H9 (cell line): ENCODE data around the gene HTD2. TPM values are rescaled to one million over a fixed set of nuclear protein-coding genes. Genes with fewer than 3 reads are reported as not detected.
A peak's percentile ranks its signal among the peaks of the same experiment; 100 is the strongest.
"Not testable (repeated sequence)": the region's sequence is repeated elsewhere in the genome, so short reads cannot be mapped to it uniquely, and the experiment has no call there.

Experiments
- DNase-seq: peaks from one replicate; pipeline ENCODE4 v3.0.0-alpha.2; 2017
- H2AFZ ChIP-seq: one replicate; pipeline ENCODE4 v1.6.1; 2013; ENCODE audit warnings: mild to moderate bottlenecking, low read length, control low read depth, moderate library complexity
- H2AK5ac ChIP-seq: 2 replicates; pipeline ENCODE4 v1.6.1; 2013; ENCODE audit warnings: low read length, control low read depth, mixed read lengths; ENCODE audit not compliant: insufficient read length
- H2BK120ac ChIP-seq: one replicate; pipeline ENCODE4 v1.6.1; 2013; ENCODE audit warnings: low read depth, mild to moderate bottlenecking, low read length, control low read depth, inconsistent platforms; ENCODE audit not compliant: poor library complexity, severe bottlenecking
- H2BK12ac ChIP-seq: 2 replicates; pipeline ENCODE4 v1.6.1; 2013; ENCODE audit warnings: low read length, control low read depth, mixed read lengths, low read depth; ENCODE audit not compliant: insufficient read length
- H2BK15ac ChIP-seq: 2 replicates; pipeline ENCODE4 v1.6.1; 2013; ENCODE audit warnings: low read depth, low read length, control low read depth
- H2BK20ac ChIP-seq: one replicate; pipeline ENCODE4 v1.6.1; 2013; ENCODE audit warnings: low read depth, mild to moderate bottlenecking, low read length, control low read depth, inconsistent platforms; ENCODE audit not compliant: poor library complexity, severe bottlenecking
- H2BK5ac ChIP-seq: 2 replicates; pipeline ENCODE4 v1.6.1; 2013; ENCODE audit warnings: low read length, control low read depth, mixed read lengths; ENCODE audit not compliant: insufficient read length
- H3K14ac ChIP-seq: 2 replicates; pipeline ENCODE4 v1.6.1; 2013; ENCODE audit warnings: low read length, control low read depth; ENCODE audit not compliant: insufficient read depth
- H3K18ac ChIP-seq: 2 replicates; pipeline ENCODE4 v1.6.1; 2013; ENCODE audit warnings: low read depth, mild to moderate bottlenecking, mixed read lengths, low read length, control low read depth; ENCODE audit not compliant: insufficient read length
- H3K23ac ChIP-seq: 2 replicates; pipeline ENCODE4 v1.6.1; 2013; ENCODE audit warnings: low read length, control low read depth, mixed read lengths, low read depth; ENCODE audit not compliant: insufficient read length
- H3K23me2 ChIP-seq: 2 replicates; pipeline ENCODE4 v1.6.1; 2013; ENCODE audit warnings: low read depth, mild to moderate bottlenecking, mixed read lengths, low read length, control low read depth; ENCODE audit not compliant: insufficient read length, poor library complexity, severe bottlenecking
- H3K27ac ChIP-seq: 2 replicates; pipeline ENCODE4 v1.5.1; 2013; ENCODE audit warnings: low read length, control low read depth, mixed read lengths, low read depth; ENCODE audit not compliant: insufficient read length
- H3K27me3 ChIP-seq: 2 replicates; pipeline ENCODE4 v1.6.1; 2013; ENCODE audit warnings: low read length, control low read depth, inconsistent platforms; ENCODE audit not compliant: insufficient read depth
- H3K4ac ChIP-seq: 2 replicates; pipeline ENCODE4 v1.6.1; 2013; ENCODE audit warnings: low read depth, mild to moderate bottlenecking, control low read depth, inconsistent platforms, low read length, moderate library complexity
- H3K4me1 ChIP-seq: 2 replicates; pipeline ENCODE4 v1.6.1; 2013; ENCODE audit warnings: low read length, control low read depth, inconsistent platforms; ENCODE audit not compliant: insufficient read depth
- H3K4me2 ChIP-seq: 2 replicates; pipeline ENCODE4 v1.6.1; 2013; ENCODE audit warnings: low read length, control low read depth, mixed read lengths; ENCODE audit not compliant: insufficient read length, insufficient read depth
- H3K56ac ChIP-seq: 2 replicates; pipeline ENCODE4 v1.6.1; 2013; ENCODE audit warnings: low read depth, mild to moderate bottlenecking, mixed read lengths, low read length, control low read depth; ENCODE audit not compliant: insufficient read length
- H3K79me1 ChIP-seq: 2 replicates; pipeline ENCODE4 v1.6.1; 2013; ENCODE audit warnings: low read depth, mild to moderate bottlenecking, moderate library complexity, low read length, control low read depth, inconsistent platforms; ENCODE audit not compliant: insufficient read depth, poor library complexity, severe bottlenecking
- H3K79me2 ChIP-seq: 2 replicates; pipeline ENCODE4 v1.6.1; 2013; ENCODE audit warnings: low read length, control low read depth, inconsistent platforms; ENCODE audit not compliant: insufficient read depth
- H3K9ac ChIP-seq: 2 replicates; pipeline ENCODE4 v1.6.1; 2013; ENCODE audit warnings: low read length, control low read depth, mixed read lengths; ENCODE audit not compliant: insufficient read length; ENCODE audit errors: extremely low read depth
- H3K9me3 ChIP-seq: one replicate; pipeline ENCODE4 v1.6.1; 2013; ENCODE audit warnings: low read depth, low read length, inconsistent platforms; ENCODE audit not compliant: control insufficient read depth
- H3T11ph ChIP-seq: one replicate; pipeline ENCODE4 v1.6.1; 2013; ENCODE audit warnings: mild to moderate bottlenecking, low read length, control low read depth, inconsistent platforms
- H4K20me1 ChIP-seq: one replicate; pipeline ENCODE4 v1.6.1; 2013; ENCODE audit not compliant: control insufficient read depth, insufficient read length, insufficient read depth
- H4K5ac ChIP-seq: 2 replicates; pipeline ENCODE4 v1.6.1; 2013; ENCODE audit warnings: low read depth, mild to moderate bottlenecking, mixed read lengths, low read length, control low read depth; ENCODE audit not compliant: insufficient read length
- H4K8ac ChIP-seq: replicated peaks from 2 replicates; pipeline ENCODE4 v1.6.1; 2013; ENCODE audit warnings: low read length, control low read depth, mixed read lengths, low read depth; ENCODE audit not compliant: insufficient read length
- H4K91ac ChIP-seq: 2 replicates; pipeline ENCODE4 v1.6.1; 2013; ENCODE audit warnings: low read depth, mild to moderate bottlenecking, moderate library complexity, mixed read lengths, low read length, control low read depth; ENCODE audit not compliant: insufficient read length
- H3K27ac Mint-ChIP-seq, 3 experiments: 2 replicates in 2 of 3; 3 replicates in 1 of 3; pipeline ENCODE4 v1.8.0; 2020 to 2021; ENCODE audit warnings: mixed read lengths in 3 of 3, mild to moderate bottlenecking in 1 of 3, moderate library complexity in 1 of 3
- H3K27me3 Mint-ChIP-seq: 2 replicates; pipeline ENCODE4 v1.8.0; 2021; ENCODE audit warnings: low read depth, mild to moderate bottlenecking, moderate library complexity, mixed read lengths
- H3K36me3 Mint-ChIP-seq, 3 experiments: 2 replicates in 2 of 3; 3 replicates in 1 of 3; pipeline ENCODE4 v1.8.0; 2020 to 2021; ENCODE audit warnings: low read depth in 3 of 3, mixed read lengths in 3 of 3; ENCODE audit not compliant: insufficient read depth in 1 of 3
- H3K4me1 Mint-ChIP-seq, 2 experiments: 2 replicates each; pipeline ENCODE4 v1.8.0; 2020; ENCODE audit warnings: mixed read lengths in 2 of 2
- H3K4me3 Mint-ChIP-seq, 2 experiments: 2 replicates in 1 of 2; 3 replicates in 1 of 2; pipeline ENCODE4 v1.8.0; 2020 to 2021; ENCODE audit warnings: mild to moderate bottlenecking in 2 of 2, mixed read lengths in 2 of 2, moderate library complexity in 1 of 2
- H3K9me3 Mint-ChIP-seq, 2 experiments: 2 replicates in 1 of 2; 3 replicates in 1 of 2; pipeline ENCODE4 v1.8.0; 2020; ENCODE audit warnings: mild to moderate bottlenecking in 2 of 2, mixed read lengths in 2 of 2, moderate library complexity in 1 of 2
- CTCF ChIP-seq: fragments of 200-600 bp; sonication (generic); conservative IDR thresholded peaks from 3 replicates; pipeline ENCODE4 v1.8.0; 2021; ENCODE audit warnings: antibody characterized with exemption, mild to moderate bottlenecking
- WGBS: extraction: QIAGEN DNeasy Blood & Tissue Kit; methylation state at CpG from one replicate; pipeline ENCODE4 v1.1.7; 2013; ENCODE audit warnings: missing lambda C conversion rate, low lambda C conversion rate, mixed read lengths; ENCODE audit not compliant: insufficient read length; ENCODE audit errors: extremely low coverage; 5-methylcytosine and 5-hydroxymethylcytosine counted together
- total RNA-seq: library from RNA; stranded (reverse); gene quantifications from 2 replicates; pipeline ENCODE4 v1.2.1, GENCODE V29; 2021

HTD2 gene
- total RNA-seq, 1 experiment from 2014 or later: 13.4 TPM

- no peak overlapping the region for H3K27ac ChIP-seq
- H3T11ph ChIP-seq: no peak overlapping the region
- H2AK5ac ChIP-seq: no peak overlapping the region
- H3K27me3 ChIP-seq: no peaks in the 10 kb centered on the region
- no CpG with 5 or more reads among the region's 1 CpG for WGBS
- no peaks in the 10 kb centered on the region for H3K79me2 ChIP-seq
- no peak overlapping the region for H2BK120ac ChIP-seq
- H3K23me2 ChIP-seq: no peaks in the 10 kb centered on the region
- Mint-ChIP-seq H3K27me3 (no peaks in the 10 kb centered on the region; the same call in 1 of the 2 replicates), H3K4me3 (no peak overlapping the region), H3K9me3 (no peaks in the 10 kb centered on the region), H3K36me3 (no peaks in the 10 kb centered on the region), H3K27ac (no peak overlapping the region), H3K4me1 (no peaks in the 10 kb centered on the region)
- H3K9ac ChIP-seq: no peak overlapping the region
- no peak overlapping the region for H4K8ac ChIP-seq
- H2BK20ac ChIP-seq: no peak overlapping the region
- H2BK12ac ChIP-seq: no peak overlapping the region
- H3K4ac ChIP-seq: no peak overlapping the region
- H4K91ac ChIP-seq: no peak overlapping the region
- no peaks in the 10 kb centered on the region for H3K9me3 ChIP-seq
- H2BK5ac ChIP-seq: no peak overlapping the region
- no peak overlapping the region for H4K5ac ChIP-seq
- TF ChIP-seq CTCF: no peak
- H3K4me2 ChIP-seq: no peak overlapping the region
- H3K56ac ChIP-seq: no peak overlapping the region
- no peaks in the 10 kb centered on the region for H3K4me1 ChIP-seq
- no peaks in the 10 kb centered on the region for H4K20me1 ChIP-seq
- H3K79me1 ChIP-seq: no peaks in the 10 kb centered on the region
- H3K23ac ChIP-seq: no peak overlapping the region
- no peak overlapping the region for H2AFZ ChIP-seq
- no peak overlapping the region for H3K14ac ChIP-seq
- no peak overlapping the region for H3K18ac ChIP-seq
- no peak for DNase-seq
- no peak overlapping the region for H2BK15ac ChIP-seq
Measured at GRCh38 chr3:58266577-58266976, 39.7 kb upstream of the HTD2 start.

- not testable (repeated sequence) for H3K4me3 Mint-ChIP-seq, H2AFZ ChIP-seq, H4K91ac ChIP-seq, H3K9me3 Mint-ChIP-seq, H2BK15ac ChIP-seq, H3K9ac ChIP-seq, H3K23me2 ChIP-seq, H2BK12ac ChIP-seq, H4K20me1 ChIP-seq, H3K18ac ChIP-seq, H3K79me1 ChIP-seq, H3K79me2 ChIP-seq, H3K4ac ChIP-seq, H3T11ph ChIP-seq, H2BK5ac ChIP-seq, H3K9me3 ChIP-seq, H3K36me3 Mint-ChIP-seq, H2BK120ac ChIP-seq, H3K4me2 ChIP-seq, H2BK20ac ChIP-seq, H3K56ac ChIP-seq, H3K4me1 ChIP-seq, H3K27ac ChIP-seq, H2AK5ac ChIP-seq, H4K8ac ChIP-seq, H3K14ac ChIP-seq, H4K5ac ChIP-seq, H3K4me1 Mint-ChIP-seq, DNase-seq, H3K27me3 Mint-ChIP-seq, H3K23ac ChIP-seq, H3K27me3 ChIP-seq
- WGBS: no CpG with 5 or more reads among the region's 1 CpG
- H3K27ac Mint-ChIP-seq: peak overlapping the region in 1 of 3 experiments; percentile 31; a peak in 1 of 7 replicates
Measured at GRCh38 chr3:58267543-58267942, 38.8 kb upstream of the HTD2 start.
